ENCODE data around the gene LSM14B.
A peak's percentile ranks its signal among the peaks of the same experiment; 100 is the strongest.
"Not testable (repeated sequence)": the region's sequence is repeated elsewhere in the genome, so short reads cannot be mapped to it uniquely, and the experiment has no call there.

LSM14B gene

DNA sequence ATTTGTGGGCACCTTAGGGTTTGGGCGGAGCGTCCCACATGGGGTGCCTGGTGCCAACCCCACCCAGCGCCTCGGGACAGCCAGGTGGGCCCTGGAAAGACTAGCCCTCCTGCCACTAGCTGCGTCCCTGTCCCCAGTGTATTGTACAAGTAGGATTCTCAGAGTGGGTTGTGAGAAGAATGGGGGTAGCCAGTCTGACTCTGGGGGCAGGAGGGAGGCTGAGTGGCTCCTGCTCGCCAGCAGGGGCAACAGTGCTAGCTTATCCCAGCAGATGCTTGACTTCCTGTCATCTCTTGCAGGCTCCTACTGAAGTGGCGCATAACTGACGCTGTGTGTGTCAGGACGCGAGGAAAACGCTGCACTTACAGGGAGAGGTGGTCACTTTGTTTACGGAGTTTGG is 11.6 kb downstream of the LSM14B start:
- no peak for DNase-seq

DNA sequence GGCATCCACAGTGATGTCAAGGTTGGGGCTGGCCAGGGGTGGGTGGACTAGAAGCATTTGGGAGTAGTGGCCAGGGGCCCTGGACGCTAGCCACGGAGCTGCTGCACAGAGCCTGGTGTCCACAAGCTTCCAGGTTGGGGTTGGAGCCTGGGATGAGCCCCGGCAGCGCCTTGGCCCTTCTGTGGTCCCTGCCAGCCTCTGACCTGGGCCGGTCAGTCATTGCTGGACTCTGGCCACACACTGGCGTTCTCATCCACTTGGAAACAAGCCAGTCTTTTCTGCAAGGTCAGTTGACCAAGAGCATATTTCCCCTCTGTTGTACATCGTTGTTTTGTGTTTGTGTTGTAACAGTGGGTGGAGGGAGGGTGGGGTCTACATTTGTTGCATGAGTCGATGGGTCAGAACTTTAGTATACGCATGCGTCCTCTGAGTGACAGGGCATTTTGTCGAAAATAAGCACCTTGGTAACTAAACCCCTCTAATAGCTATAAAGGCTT is 12.5 kb downstream of the LSM14B start:
- no peak for DNase-seq

GRCh38 chr20:62135573-62136266 is 13.4 kb downstream of the LSM14B start:
- DNase-seq: no peak

GRCh38 chr20:62136283-62137091 is 14.2 kb downstream of the LSM14B start:
- DNase-seq: peak; percentile 61

DNA sequence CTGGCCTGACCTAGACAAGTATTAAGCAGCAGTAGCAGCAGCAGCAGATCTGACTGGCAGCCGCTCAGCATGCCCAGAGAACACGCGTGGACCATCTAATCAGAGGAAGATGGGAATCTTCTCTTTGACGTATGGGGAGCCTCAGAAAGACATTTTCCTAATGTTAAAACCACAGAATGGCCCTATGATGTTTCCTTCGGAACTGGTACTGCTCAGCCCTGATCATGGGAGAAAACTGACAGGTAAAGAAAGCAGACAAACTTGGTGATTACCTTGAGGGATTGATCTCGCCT is 14.8 kb downstream of the LSM14B start:
- no peak for DNase-seq

DNA sequence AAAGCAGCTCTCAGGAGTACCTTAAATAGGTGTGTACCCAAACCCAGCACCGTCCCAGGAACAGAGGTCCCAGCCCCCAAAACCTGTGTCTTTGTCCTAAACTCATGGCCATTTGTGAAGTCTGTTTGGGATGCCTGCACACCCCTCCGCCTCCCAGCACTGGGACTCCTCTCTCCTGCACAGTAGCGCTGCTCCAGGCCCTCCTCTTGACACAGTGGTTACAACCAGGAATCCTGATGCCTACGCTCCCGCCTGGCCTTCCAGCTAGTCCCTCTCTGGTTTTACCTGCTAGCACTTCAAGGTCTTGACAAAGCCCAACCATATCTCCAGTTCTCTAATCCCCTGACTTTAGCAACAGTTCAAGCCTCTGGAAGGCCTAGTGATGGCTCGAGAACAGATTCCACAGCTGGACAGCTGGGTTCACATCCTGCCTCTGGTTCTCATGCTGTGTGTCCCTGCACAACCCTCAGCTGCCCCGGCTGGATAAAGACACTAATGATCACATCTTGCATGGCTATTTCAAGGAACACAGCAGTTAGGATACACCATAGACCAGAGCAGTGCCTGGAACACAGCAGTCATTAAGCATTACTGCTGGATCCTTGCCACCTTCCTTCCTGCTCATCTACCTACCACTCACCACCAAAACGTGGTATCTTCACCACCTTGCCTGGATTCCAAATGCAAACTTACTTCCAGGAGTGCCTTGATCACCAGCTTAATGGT is 15.4 kb downstream of the LSM14B start:
- DNase-seq: no peak

DNA sequence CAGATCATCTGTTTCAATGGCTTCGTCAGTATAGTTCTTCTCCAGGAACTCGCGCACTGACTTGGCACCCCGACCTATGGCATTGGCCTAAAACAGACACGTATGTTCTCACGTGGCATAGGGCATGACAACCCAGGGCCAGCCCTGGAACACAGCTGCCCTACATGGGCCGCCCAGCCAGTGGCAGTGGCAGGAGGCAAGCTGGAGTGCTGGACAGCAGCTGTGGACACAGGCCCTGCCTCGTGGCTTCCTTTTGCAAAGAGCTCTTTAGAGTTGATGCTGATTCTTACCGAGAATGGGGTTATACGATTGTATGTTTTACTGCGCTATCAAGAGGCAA is 15.9 kb downstream of the LSM14B start:
- no peak for DNase-seq

GRCh38 chr20:62138912-62139311 is 16.6 kb downstream of the LSM14B start:
- DNase-seq: no peak

GRCh38 chr20:62139636-62140035 is 17.4 kb downstream of the LSM14B start:
- no peak for DNase-seq

GRCh38 chr20:62141043-62141396 is 18.7 kb downstream of the LSM14B start:
- no peak for DNase-seq

- DNase-seq: peak; percentile 24
Observed at GRCh38 chr20:62141397-62142251, 19.3 kb downstream of the LSM14B start.

DNA sequence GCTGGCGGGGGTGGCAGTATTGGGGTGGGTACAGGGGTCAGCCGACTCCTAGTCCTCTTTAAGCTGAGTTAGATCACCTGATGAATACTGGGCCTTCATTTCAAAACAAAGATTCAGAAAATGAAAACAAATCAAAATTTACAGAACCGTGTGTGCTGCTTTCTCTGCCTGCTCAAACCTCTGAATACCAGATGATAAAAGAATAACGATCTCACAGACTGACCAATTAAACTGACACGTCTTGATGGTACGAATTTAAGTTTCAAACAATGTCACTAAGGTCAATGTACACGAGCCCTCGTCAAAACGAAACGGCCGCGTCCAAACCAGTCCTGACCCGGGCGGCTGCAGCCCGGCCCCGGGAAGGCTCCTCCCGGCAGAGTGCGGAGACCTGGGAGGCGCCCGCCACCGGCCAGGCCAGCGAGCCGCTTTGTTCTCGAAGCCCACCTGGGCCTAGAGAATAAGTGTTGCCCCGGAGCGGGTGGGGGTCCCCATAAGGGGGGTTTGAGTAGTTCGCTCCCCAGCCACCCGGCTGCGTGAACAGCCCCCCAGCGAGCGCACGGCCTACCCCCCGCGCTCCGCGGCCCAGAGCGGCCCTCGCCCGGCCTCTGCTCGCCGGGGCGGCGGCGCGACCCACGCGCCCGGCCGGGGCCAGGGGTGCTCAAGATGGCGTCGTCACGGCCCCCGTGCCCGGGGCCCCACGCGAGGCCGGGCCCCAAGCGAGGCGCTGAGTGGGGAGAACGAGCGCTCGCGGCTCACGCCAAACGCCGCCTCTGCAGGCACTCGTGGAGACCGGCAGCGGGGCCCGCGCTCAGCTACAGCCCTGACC is 20.2 kb downstream of the LSM14B start:
- DNase-seq: no peak

GRCh38 chr20:62143081-62143956 is 21.0 kb downstream of the LSM14B start, which contains the start of the genes PSMA7 and SS18L1:
Gene PSMA7 (minus strand): TSS chr20:62143394. CDS start chr20:62143303, 91 bp downstream.
Gene SS18L1 (plus strand): TSS chr20:62143769. CDS start chr20:62143821, 52 bp downstream.
- peak; percentile 95 for DNase-seq

GRCh38 chr20:62143957-62144825 is 21.9 kb downstream of the LSM14B start:
- DNase-seq: peak; percentile 59

DNA sequence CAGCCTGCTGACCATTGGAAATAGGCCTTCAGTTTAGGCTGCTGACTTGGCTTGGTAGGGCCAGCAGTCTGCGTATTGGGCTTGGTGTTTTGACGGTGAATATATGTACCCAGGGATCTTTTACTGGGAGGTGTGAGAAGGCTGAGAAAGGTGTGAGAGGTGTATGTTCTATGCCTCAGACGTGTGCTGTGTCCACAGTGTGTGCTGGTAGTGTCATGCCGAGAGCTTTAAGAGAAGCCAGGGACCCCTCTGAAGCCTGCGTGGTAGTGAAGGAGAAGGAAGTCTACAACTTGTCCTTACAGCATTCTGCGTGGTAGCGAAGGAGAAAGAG is 23.4 kb downstream of the LSM14B start:
- no peak for DNase-seq

DNA sequence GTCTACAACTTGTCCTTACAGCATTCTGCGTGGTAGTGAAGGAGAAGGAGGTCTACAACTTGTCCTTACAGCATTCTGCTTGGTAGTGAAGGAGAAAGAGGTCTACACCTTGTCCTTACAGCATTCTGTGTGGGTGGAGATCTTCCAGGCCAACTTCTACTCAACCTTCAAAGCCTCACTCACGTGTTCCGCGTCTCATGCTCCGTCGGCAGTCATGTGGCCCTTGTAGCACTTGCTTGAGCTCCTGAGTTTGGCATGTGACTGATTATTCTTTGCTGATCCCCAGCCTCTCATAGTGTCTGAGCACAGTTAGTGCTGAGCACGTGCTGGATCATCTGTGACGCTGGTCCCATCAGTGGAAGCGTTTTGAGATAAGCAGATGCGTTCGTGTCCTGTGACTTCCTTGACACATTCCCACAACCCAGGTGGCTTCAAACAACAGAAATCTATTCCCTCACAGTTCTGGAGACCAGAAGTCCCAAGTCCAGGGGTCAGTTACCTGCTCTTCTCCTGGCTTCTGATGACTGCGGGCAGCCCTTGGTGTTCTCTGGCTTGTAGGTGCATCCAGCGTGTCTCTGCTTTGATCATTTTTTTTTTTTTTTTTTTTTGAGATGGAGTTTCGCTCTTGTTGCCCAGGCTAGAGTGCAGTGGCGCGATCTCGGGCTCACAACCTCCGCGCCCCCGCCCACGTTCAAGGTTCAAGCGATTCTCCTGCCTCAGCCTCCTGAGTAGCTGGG is 23.9 kb downstream of the LSM14B start:
- no peak for DNase-seq

DNA sequence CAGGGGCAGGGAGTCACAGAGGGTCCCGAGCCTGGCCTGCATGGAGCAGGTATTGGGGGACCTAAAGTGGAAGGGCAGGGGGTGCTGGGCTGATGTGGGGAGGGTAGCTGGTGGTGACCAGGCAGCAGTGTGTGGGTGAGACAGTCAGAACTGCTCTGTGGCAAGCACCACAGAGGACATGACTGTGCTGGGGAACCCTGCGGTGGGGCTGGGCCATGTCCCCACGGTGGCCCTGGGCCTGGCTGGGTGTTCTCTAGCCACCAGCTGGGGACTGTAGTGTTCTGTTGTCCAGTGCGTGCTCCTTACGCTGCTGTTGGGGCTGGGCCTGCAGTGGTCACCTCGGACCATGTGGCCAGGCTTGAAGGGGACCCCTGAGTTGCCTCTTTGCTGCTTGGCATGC is 24.9 kb downstream of the LSM14B start:
- no peak for DNase-seq

GRCh38 chr20:62147528-62147927 is 25.3 kb downstream of the LSM14B start:
- no peak for DNase-seq

GRCh38 chr20:62148383-62148782 is 26.1 kb downstream of the LSM14B start:
- not testable (repeated sequence) for DNase-seq

Data from NCI-H345 (cell line).